NCI-H187 treated with DMSO at 0.1 percent for 48 hours (cell line): ENCODE results near the gene TBCD.

Experiments used
- DNase-seq: peaks from one replicate; lab custom pipeline; 2025; lab: John Stamatoyannopoulos, UW

TBCD gene

GRCh38 chr17:82907797-82908542, 156.1 kb downstream of the TBCD start:
- DNase-seq: no peak

GRCh38 chr17:82908543-82909160, 156.8 kb downstream of the TBCD start:
- no peak for DNase-seq

- no peak for DNase-seq
These were observed 157.5 kb downstream of the TBCD start for GRCh38 chr17:82909322-82909904.

GRCh38 chr17:82910041-82910481, 158.2 kb downstream of the TBCD start:
- no peak for DNase-seq

- DNase-seq: no peak
These were observed 158.9 kb downstream of the TBCD start for GRCh38 chr17:82910770-82911169.

- DNase-seq: no peak
These were observed 160.0 kb downstream of the TBCD start for GRCh38 chr17:82911822-82912221.

GRCh38 chr17:82912484-82913089, 160.7 kb downstream of the TBCD start:
- no peak for DNase-seq

- DNase-seq: no peak
These were observed 161.6 kb downstream of the TBCD start for GRCh38 chr17:82913304-82914043.

GRCh38 chr17:82914375-82914774, 162.5 kb downstream of the TBCD start:
- DNase-seq: no peak

GRCh38 chr17:82915010-82915756, 163.3 kb downstream of the TBCD start:
- DNase-seq: no peak

- DNase-seq: no peak
These were observed 163.8 kb downstream of the TBCD start for GRCh38 chr17:82915757-82916027.

- no peak for DNase-seq
These were observed 166.0 kb downstream of the TBCD start for GRCh38 chr17:82917699-82918345.

GRCh38 chr17:82918508-82918907, 166.6 kb downstream of the TBCD start:
- DNase-seq: no peak

- no peak for DNase-seq
These were observed 168.3 kb downstream of the TBCD start for GRCh38 chr17:82920150-82920549.

- no peak for DNase-seq
These were observed 168.8 kb downstream of the TBCD start for GRCh38 chr17:82920715-82921114.

GRCh38 chr17:82921426-82921825, 169.6 kb downstream of the TBCD start:
- no peak for DNase-seq

GRCh38 chr17:82922646-82923045, 170.8 kb downstream of the TBCD start:
- DNase-seq: no peak

- peak; percentile 5 for DNase-seq
These were observed 171.7 kb downstream of the TBCD start for GRCh38 chr17:82923366-82924113.

GRCh38 chr17:82924214-82924613, 172.3 kb downstream of the TBCD start:
- DNase-seq: no peak

- DNase-seq: no peak
These were observed 172.9 kb downstream of the TBCD start for GRCh38 chr17:82924812-82925211.
